ENCODE measurements around the gene RUVBL1.

RUVBL1 gene

DNA sequence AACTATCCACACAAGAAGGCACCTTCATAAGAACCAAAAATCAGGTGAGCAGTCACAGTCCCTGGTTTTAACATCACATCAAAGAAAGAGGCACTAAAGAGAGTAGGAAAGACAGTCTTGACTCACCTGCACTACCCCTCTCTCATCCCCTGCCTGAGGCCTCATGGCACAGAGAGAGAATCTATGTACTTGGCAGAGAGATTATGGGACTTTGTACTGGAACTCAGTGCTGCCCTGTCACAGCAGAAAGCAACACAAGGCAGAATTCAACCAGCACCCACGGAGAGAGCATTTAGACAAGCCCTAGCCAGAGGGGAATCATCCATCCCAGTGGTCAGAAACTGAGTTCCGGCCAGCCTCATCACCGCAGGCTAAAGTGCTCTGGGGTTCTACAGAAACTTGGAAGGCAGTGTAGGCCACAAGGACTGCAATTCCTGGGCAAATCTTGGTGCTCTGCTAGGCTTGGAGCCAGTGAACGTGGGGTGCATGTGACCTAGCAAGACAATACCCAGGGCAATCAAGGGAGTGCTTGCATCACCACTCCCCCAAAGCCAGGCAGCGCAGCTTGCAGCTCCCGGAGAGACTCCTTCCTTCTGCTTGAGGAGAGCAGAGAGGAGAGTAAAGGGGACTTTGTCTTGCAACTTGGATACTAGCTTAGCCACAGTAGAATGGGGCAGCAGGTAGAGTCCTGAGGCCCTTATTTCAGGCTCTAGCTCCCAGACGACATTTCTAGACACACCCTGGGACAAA is 8.5 kb upstream of the RUVBL1 start:
- DNase-seq: no peak

DNA sequence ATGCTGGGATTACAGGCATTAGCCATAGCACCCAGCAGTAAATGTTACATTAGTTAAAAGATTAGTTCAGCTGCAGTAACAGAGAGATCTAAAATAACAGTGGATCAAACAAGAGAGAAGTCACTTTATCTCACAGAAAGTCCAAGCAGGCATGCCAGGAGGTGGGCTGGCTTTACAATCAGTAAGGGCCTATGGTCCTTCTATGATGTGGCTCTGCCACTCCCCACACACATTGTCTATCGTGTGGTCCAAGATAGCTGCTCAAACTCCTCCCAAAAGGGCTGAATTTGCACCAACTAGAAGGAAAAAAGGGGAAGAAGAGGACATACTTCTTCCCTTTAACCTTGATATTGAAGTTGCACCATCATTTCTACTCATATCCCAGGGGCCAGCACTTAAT is 4.6 kb upstream of the RUVBL1 start:
- DNase-seq: no peak

DNA sequence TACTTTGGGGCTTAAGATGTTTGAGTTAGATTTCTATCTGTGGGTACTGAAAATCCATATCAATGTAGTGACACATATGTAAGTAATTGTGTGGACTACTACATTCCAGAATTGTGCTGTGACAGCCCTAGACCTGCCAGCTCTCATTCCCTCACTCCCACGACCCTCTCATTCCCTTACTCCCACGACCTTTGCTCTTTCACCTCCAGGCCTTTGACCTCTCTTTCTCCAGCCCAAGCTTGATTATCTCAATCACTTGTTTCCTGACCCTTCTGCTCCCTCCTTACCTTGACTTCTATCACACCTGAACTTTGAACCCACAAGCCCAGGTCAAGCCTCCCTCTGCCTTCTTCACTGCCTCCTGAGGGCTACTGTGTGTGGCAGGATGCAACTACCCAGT is 3.6 kb upstream of the RUVBL1 start:
- DNase-seq: no peak

DNA sequence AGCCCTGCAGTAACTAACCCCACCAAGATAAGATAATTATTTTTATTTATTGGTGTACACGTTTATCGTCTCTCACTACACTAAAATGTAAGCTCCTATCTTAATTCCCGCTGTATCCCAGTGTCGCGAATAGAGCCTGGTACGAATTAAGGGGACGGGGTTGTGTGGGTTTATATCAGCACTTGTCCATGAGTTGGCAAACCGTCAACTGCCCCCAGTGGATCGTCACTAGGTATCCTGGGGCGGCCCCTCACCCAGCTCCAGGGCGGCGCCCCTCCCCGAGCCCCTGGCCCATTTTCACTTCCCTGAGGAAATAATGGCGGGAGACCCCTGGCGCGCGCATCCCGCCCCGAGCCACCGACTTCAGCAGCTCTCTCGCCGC is 465 bp downstream of the RUVBL1 start:
- DNase-seq: no peak

DNA sequence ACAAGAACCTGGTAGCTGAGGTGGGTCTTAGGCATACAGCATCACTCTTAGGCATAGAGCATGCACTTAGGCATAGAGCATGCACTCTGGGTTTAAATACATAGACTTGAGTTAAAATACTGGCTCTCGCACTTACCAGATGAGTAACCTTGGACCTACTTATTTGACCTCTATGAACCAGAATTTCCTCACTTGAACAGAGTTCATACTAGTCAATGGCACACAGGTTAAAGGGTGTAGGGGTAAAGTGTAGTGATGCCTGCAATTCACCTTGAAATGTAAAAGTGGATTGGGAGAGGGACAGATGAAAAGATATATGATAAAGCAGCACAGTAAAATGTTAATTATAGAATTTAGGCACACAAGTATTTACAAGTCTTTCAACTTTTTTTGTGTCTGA is 1.6 kb downstream of the RUVBL1 start:
- DNase-seq: no peak

DNA sequence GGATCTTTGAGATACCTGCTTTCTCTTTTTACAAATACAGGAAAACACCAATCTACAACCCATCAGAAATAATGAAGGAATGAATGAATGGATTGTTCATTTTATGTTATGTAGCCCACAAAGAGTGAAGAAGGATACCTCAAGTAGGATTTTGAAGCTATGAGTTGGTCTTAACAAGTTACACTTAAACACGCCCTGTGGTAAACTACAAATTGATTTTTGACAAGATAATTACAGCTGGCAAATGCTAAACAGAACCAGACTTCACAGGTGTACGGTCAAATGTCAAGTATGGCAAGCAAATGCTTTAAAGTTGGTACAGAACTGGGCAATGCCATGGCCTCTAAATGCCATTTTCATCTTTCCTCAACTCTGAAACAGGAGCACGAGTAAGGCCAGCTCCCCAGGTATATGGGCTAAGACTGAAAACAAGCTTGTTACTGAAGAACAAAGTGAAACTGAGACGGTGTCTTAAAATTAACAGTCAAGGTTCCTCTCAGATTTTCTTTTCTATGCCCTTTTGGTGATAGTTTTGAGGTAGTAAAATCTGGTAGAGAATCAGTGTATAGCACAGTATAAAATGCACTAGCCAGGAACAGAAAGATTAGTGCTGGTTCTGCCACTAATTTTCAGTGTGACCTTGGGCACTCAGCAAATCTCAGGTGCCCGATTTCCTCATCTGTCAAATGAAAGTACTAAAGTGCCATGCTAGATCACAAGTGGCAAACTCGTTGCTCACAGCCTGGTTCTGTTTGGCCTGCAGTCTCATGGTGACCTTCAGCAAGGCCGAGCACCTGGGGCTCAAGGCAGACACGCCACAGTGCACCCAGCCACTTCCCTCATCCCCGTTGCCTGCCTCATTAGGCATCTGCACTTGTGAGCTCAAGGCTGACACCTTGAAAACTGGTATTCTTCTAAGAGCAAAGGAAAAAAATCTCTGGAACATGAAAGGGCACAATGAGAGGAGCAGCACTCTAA is 9.5 kb downstream of the RUVBL1 start:
- no peak for DNase-seq

DNA sequence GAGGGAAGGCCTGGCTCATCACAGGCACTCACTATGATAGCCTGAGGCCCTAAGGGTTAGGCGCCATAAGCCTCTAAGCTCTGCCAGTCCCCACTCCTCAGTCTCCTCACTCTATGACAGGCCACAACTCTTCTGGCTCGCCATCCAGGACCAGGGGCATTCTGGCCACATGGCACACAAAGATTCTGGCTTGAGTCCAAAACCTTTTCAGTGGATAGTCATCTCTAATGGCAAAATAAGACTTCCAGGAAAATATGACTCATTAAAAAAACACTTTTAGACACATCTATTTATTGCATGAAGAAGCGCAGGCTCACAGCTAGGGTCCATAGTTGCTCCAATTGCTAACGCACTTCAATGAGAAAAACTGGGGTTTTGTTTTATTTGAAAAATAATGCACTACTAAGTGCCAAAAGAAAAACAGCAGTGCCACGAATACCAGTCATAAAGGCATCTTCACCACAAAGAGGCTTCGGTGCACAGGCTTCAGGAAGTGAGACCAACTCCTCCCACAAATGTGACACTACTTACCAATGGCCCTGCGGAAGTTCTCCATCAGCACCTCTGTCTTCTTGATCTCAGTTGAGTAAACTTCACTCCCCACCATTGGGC is 11.1 kb downstream of the RUVBL1 start:
- no peak for DNase-seq

DNA sequence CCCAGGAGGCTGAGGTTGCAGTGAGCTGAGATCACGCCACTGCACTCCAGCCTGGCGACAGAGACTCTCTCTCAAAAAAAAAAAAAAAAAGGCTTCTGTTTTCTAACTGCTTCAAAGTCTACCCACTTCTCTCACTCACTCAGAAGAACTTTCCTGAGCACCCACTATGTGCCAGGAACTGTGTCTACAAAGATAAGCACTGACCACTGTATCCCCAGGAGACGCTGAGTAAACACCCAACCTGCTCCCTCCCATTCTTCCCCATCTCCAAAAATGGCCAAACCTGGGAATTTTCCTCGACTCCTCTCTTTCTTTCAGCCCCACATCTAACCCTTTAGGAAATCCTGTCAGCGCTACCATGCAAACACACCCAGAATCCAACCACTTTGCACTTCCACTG is 12.5 kb downstream of the RUVBL1 start:
- DNase-seq: no peak

DNA sequence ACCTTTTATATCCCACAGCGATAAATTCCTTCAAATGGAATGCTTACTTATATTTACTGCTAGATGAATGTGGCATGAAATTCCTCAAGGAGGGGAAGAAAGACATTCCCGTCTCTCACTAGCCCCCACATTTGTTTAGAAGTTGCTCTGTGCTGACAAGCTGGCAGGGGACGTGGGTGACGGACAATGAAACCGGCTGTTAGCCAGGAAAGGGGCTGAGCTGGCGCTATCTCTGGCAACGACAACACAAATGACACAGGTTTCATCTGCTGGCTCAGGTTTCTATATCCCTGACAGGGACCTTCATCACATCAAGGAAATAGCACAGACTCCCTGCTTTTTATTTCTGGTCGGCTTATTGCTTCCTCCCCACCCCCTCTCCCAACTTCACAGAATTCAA is 15.8 kb downstream of the RUVBL1 start:
- DNase-seq: no peak

DNA sequence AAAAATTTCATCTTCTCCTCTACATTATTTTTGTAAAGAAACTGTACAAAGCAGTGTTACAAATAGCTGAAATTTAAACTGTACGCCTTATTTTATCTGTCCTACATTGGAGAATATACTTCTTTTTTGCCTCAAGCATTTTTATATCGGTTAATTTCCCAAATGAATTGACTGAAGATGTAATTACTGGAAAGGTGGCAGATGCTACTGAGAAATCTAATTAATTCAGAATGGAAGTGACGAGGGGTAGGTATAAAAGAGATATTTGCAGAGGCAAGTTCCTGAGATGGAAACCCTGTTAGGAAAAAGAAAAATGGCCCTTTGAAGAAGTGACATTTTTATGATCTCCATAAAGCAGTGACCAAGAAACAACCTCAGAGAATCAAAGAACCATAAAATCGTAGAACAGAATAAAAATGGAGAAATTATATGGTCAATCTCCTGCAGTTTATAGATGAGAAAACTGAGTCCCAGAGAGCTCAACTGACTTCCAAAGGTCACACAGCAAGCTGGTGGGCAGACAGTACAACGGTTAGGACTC is 20.4 kb downstream of the RUVBL1 start:
- no peak for DNase-seq

DNA sequence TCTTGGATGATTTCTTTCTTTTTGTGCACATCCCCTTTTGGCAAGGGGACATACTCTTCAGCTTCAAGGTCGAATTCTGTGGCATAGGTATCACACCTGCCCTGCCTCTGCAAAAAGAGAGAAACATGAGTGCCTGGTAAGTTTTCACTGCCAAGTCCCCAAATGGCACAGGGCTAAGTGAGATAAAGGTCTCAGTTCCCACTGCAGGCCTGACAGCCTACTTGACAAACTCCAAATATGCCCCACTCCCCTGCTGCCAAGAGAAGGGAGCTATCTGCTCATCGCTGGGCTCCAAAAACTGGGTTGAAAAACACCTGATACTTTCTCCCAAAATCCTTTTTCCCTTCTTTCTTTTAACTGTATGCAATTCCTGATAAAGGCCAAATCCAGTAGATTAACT is 23.0 kb downstream of the RUVBL1 start:
- DNase-seq: no peak

DNA sequence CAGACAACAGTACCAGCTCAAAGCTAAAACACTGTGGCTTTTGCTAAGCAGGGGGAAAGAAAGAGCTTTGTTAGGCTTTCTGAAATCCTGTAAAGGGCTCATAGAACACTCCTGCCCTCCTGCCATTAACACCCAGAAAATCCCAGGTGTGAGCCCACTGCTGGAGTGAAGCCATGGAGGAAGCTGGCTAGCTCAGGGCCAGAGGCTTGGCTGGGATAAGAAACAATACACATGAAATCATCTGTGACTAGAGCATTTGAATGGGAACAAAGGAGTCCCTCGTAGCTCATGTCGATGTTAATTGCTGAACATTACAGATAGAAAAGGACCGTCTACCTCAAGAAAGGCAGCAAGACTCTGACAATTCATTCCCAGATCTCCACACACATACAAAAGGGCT is 23.5 kb downstream of the RUVBL1 start:
- DNase-seq: no peak

DNA sequence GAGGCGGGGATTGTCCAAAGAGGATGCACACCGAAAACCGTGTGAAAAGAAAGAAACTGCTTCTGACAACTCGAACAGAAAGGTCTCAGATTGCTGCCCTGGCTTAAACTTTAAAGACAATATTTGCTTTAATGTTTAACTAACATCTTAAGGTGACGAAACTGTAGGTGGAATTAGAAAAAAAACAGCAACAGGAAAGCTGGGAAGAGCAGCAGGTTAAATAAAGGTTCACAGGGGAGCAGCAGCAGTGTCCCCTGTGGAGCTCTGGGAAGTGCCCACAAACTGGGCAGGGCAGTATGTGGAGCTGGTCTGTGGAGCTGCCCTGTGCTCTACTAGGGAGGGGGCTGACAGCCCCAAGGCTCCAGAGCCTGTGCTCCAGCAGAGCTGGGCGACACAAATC is 25.4 kb downstream of the RUVBL1 start:
- DNase-seq: no peak

DNA sequence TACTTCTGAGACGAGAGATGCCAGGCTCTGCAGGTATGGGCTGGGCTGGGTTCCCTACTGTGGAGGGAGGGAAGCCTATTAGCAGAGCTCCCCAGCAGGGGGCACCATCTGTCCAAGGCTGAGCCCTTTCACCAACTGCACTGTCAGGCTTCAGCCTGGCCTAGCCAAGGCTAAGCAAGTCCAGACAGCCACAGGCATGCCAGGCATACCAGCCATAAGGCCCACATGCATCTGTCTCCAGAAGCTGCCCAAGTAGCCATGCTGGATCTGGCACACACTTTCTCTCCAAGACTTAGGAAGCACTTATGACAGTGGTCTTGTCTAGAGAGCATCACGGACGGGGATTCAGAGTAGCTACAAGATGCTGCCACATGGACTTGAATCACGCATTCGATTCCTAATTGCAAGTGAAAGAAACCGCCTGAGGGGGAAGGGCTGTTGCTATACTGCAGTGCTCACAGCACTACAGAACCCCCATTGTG is 28.3 kb downstream of the RUVBL1 start:
- peak; percentile 90 for DNase-seq

DNA sequence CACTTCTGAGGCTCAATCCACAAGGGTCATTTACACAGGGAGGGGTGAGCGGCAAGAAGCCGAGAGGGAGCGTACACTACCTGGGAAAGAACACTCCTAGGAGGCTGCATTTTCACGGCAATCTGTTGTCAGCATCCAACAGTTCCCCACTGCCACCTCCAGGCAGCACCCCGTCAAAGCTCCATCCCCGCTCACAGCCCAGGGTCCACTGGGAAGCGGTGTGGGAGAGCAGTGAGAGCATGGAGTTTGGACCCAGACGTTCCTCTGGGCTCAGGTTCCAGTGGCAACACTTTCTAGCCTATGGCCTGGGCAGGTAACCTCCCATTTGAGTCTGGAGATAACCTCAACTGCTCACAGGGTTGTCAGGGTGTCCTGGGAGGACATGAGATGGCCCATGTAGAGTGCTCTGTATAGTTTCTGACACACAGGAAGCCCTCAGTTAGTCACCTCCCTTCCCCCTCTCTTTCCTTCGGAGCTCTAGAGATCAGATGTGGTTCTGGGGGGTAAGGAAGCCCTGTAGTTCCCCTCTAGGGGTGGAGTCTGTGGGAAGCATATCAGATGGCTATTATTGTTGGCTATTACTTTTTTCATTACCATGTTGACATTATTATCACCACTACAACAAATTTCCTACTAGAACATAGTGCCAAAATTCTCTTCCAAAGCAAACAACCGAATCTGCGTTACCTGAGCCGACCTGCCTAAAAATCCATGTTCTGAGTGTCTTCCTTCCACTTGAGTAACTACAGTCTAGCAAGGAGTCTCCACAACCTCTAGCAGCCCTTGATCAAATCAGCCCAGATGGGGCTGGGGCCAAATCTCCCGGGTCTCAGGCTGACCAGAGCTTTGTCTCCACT is 29.1 kb downstream of the RUVBL1 start:
- DNase-seq: no peak

DNA sequence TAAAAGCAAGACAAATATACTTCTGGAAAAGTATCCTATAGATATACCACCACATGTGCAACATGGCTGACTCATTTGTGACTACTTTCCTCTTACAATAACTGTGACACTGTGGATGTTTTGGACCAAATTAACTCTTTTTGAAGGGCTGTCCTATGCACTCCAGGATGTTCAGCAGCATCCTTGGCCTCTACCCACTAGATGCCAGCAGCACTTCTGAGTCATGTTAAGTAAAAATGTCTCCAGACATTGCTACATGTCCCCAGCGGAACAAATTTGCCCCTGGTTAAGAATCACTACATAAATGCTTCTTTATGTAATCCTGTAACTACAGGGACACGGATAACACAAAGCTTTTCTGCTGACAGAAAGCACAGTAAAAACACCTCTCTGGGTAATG is 32.0 kb downstream of the RUVBL1 start:
- no peak for DNase-seq

DNA sequence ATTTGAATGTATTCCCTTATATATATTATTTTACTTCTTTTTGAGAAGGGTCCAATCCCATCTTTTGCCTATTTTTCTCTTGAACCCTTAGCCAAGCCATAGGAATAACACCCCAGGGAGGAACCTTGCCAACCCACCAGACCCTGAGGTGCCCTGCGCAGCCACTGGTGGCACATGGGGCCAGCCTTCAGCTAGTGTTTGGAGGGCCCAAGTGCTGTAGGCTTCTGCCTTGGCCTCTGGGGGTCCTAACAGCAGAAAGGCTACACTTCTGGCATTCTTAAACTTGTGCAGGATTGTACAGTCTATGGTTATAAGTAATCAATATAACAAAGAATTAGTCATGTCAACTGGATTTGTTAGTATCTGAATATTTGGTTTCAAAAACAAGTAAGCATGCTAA is 34.5 kb downstream of the RUVBL1 start:
- DNase-seq: no peak

DNA sequence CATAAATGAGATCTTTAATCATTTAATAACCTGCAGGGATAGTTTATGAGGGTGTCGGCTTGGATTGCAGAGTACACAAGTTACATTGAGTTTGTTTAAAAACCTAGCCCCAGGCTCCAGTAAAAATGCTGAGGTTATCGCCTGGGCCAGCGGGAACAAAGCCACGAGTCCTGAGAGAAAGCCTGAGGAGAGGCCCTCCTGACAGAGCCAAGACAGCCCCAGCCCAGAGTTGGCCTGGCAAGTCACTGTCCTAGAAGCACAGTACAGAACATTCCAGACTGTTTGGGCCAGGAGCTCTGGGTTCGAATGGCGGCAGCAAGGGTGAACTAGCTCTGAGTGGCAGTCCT is 39.0 kb downstream of the RUVBL1 start:
- DNase-seq: no peak

DNA sequence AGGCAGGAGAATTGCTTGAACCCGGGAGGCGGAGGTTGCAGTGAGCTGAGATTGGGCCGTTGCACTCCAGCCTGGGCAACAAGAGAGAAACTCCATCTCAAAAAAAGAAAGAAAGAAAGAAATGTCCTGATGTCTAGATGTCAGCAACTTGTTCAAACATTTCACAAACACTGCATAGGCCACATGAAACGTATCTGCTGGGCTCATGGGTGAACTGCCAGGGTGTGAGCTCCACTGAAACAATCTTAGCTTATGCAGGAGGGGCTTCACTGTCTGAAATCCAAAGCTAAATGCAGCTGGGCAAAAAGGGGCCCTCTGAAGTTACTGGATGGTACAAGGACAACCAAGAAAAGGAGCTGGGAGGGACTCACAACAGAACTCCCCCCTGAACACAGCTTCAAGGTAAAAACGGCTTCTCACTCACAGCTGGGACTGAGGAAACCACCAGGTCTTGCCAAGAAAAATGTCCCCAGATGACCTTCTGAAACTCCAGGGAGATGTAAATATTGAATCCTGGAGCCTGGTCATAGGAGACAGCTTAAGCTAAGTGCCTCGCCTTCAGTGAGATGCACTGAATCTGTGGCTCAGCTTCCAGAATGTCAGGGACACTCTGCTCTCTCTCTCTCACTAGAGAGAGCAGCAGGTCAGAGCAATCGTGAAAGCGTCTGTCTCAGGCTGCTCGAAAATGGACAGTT is 39.5 kb downstream of the RUVBL1 start:
- no peak for DNase-seq

DNA sequence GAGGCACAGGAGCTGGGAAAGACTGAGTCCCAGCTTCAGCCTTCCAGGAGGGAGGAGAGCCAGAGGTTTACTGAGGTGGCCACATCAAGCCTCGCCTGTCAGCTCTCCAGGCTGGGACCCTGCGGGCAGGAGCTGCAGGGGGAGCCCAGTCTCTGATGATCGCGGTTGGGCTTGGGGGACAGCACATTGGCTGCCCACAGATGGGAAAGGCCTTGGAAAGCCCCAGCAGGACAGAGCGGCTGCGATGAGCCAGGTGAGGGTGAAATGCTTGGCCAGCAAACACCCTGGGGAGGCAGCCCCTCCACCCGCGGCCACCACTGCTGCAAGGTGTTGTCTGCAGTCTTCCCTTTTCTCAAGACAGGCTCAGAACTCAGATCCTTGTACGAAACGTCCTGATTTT is 40.2 kb downstream of the RUVBL1 start:
- no peak for DNase-seq

DNA sequence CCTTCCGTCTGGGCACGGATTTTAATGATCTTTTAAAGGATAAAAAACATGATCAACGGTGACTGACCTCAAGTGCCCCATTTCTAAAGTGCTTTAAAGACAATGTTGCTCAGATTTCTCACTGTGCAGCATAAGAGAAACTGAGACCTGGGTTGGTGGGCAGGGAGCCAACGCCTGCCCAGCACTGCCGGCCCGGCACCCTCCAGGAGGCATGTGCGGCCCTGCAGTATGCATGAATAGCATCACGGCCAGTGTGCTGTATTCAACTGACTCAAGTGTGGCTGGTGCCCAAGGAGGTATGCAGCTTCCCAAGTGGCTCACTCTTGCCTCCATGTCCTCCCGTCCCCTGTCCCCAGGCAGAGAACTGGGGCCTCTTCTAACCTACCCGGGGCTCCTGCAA is 41.1 kb downstream of the RUVBL1 start:
- no peak for DNase-seq

DNA sequence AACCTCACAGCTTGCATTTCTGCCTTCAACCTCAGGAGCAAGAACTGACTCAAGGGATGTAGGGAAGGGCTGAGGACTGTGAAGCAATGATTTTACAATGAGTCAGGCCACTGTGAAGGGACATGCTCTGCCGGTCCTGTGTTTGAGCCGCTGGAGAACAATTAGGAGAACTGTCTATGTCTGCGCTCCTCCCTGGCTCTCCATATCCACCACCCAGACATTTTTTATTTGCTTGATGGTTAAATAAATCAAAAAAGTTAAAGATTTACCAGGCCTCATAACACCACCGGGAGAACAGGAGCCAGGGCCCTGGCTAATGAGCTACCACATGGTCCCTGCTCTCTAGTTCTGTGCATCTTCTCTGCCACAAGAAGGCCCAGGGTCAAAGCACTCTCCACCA is 41.8 kb downstream of the RUVBL1 start:
- DNase-seq: no peak
